Measurements from ENCODE around the gene HDLBP. TPM values are rescaled to one million over a fixed set of nuclear protein-coding genes. Genes with fewer than 3 reads are reported as not detected.
"Not testable (repeated sequence)": the region's sequence is repeated elsewhere in the genome, so short reads cannot be mapped to it uniquely, and the experiment has no call there.

Gene HDLBP
- total RNA-seq, 2 donors from 2014 or later: 272 to 283 TPM

- no peak overlapping the region for H3K4me3 Mint-ChIP-seq
- ATAC-seq (replicated peaks in 1 of 2) (no peak), DNase-seq (no peak)
- H3K27ac Mint-ChIP-seq: peak overlapping the region; percentile 33
- no peaks in the 10 kb centered on the region for H3K27me3 Mint-ChIP-seq (ENCODE audit: low read depth)
- H3K4me1 Mint-ChIP-seq (ENCODE audit: low read depth): peaks cover 52% of the 10 kb centered on the region
- H3K9me3 Mint-ChIP-seq: no peaks in the 10 kb centered on the region
- H3K36me3 Mint-ChIP-seq (ENCODE audit: insufficient read depth in 2 of 2): peaks cover 8 to 42% of the 10 kb centered on the region in 2 donors
Observed at GRCh38 chr2:241323778-241324177, 8.3 kb upstream of the HDLBP start.

- Mint-ChIP-seq H3K27ac (peak overlapping the region; percentile 82), H3K36me3 (ENCODE audit: insufficient read depth in 2 of 2) (peaks cover 6 to 48% of the 10 kb centered on the region in 2 donors), H3K27me3 (ENCODE audit: low read depth) (no peaks in the 10 kb centered on the region)
Observed at GRCh38 chr2:241321886-241322285, 6.4 kb upstream of the HDLBP start.

DNA sequence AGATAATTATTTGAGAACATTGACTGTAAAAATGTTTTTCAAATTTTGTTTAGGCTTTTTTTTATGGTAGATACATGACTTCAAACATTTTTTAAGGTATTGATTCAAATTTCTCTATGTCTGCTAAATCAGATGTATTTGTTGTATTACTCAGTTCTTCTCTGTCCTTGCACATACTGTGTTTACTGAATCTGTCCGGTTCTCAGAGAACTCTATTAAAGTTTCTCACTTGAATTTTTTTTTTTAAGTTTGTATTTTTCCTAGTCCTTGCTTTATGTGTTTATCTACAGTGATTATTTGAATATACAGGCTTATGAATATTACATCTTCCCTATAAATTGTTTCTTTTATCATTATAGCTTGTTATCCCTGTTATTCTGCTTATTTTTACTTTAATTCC is 5.6 kb upstream of the HDLBP start:
- peaks cover 73% of the 10 kb centered on the region for H3K4me1 Mint-ChIP-seq (ENCODE audit: low read depth)
- H3K36me3 Mint-ChIP-seq (ENCODE audit: insufficient read depth in 2 of 2): peaks cover 8 to 46% of the 10 kb centered on the region in 2 donors
- DNase-seq (no peak), ATAC-seq (replicated peaks in 1 of 2) (no peak)
- no peaks in the 10 kb centered on the region for H3K9me3 Mint-ChIP-seq
- H3K4me3 Mint-ChIP-seq: peak overlapping the region; percentile 11 to 70
- peak overlapping the region; percentile 82 for H3K27ac Mint-ChIP-seq
- no peaks in the 10 kb centered on the region for H3K27me3 Mint-ChIP-seq (ENCODE audit: low read depth)

More at GRCh38 chr2:241321886-241322285, 6.4 kb upstream of the HDLBP start:
- H3K9me3 Mint-ChIP-seq: no peaks in the 10 kb centered on the region
- DNase-seq: no peak
- H3K4me3 Mint-ChIP-seq: no peak overlapping the region
- peaks cover 71% of the 10 kb centered on the region for H3K4me1 Mint-ChIP-seq (ENCODE audit: low read depth)
- ATAC-seq (replicated peaks in 1 of 2): no peak

GRCh38 chr2:241320394-241320793 is 4.9 kb upstream of the HDLBP start:
- Mint-ChIP-seq H3K4me1 (ENCODE audit: low read depth) (peaks cover 73% of the 10 kb centered on the region), H3K36me3 (ENCODE audit: insufficient read depth in 2 of 2) (peaks cover 8 to 43% of the 10 kb centered on the region in 2 donors), H3K9me3 (no peaks in the 10 kb centered on the region), H3K27ac (peak overlapping the region; percentile 82), H3K4me3 (peak overlapping the region; percentile 7 to 70), H3K27me3 (ENCODE audit: low read depth) (no peaks in the 10 kb centered on the region)
- no peak for ATAC-seq (replicated peaks in 1 of 2)
- DNase-seq: no peak

DNA sequence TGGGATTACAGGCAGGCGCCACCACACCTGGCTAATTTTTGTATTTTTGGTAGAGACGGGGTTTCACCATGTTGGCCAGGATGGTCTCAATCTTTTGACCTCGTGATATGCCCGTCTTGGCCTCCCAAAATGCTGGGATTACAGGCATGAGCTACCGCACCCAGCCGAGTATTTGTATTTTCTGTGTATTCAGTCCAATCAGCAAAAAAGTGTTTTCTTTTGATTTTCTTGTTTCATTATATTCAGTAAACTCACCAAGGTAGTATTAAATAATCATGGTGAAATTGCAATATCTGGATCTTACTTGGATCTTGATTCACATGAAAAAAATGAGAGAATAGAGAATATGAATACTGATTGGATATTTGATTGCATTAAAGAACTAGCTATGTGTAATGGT is 3.4 kb upstream of the HDLBP start:
- peak overlapping the region; percentile 68 to 99 for H3K4me3 Mint-ChIP-seq
- peaks cover 70% of the 10 kb centered on the region for H3K4me1 Mint-ChIP-seq (ENCODE audit: low read depth)
- H3K9me3 Mint-ChIP-seq; DNase-seq; H3K27me3 Mint-ChIP-seq (ENCODE audit: low read depth); ATAC-seq (replicated peaks in 1 of 2): not testable (repeated sequence)
- peaks cover 6 to 32% of the 10 kb centered on the region in 2 donors for H3K36me3 Mint-ChIP-seq (ENCODE audit: insufficient read depth in 2 of 2)
- peak overlapping the region; percentile 31 for H3K27ac Mint-ChIP-seq

- Mint-ChIP-seq H3K4me1 (ENCODE audit: low read depth) (peaks cover 75% of the 10 kb centered on the region), H3K9me3 (no peaks in the 10 kb centered on the region), H3K27me3 (ENCODE audit: low read depth) (no peaks in the 10 kb centered on the region), H3K36me3 (ENCODE audit: insufficient read depth in 2 of 2) (peaks cover 5 to 31% of the 10 kb centered on the region in 2 donors), H3K4me3 (peak overlapping the region; percentile 90 to 99), H3K27ac (peak overlapping the region; percentile 83)
- no peak for ATAC-seq (replicated peaks in 1 of 2)
- no peak for DNase-seq
Observed at GRCh38 chr2:241317391-241317790, 1.9 kb upstream of the HDLBP start.

DNA sequence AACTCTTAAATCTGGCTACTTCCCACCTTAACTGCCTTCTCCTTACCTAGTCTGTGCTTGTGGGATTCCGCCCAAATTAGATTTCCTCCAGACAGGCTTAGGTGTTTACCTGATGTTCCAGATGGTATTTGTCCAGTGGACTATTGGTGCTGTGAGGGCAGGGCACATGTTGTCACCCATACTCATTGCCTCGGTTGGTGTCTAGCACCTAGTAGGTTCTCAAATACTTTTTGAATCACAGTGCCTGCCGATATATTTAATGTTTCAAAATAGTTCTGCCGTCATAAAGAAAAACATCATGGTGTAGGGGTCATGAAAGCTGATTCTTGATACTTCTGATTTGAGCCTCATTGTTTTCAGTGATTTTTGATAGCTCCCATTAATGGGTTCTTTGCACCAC is 1.4 kb upstream of the HDLBP start:
- Mint-ChIP-seq H3K4me3 (peak overlapping the region; percentile 90 to 99), H3K9me3 (no peaks in the 10 kb centered on the region), H3K27me3 (ENCODE audit: low read depth) (no peaks in the 10 kb centered on the region), H3K36me3 (ENCODE audit: insufficient read depth in 2 of 2) (peaks cover 5 to 31% of the 10 kb centered on the region in 2 donors), H3K4me1 (ENCODE audit: low read depth) (peaks cover 76% of the 10 kb centered on the region), H3K27ac (peak overlapping the region; percentile 83)
- DNase-seq: no peak
- no peak for ATAC-seq (replicated peaks in 1 of 2)

- Mint-ChIP-seq H3K27me3 (ENCODE audit: low read depth) (no peaks in the 10 kb centered on the region), H3K36me3 (ENCODE audit: insufficient read depth in 2 of 2) (peaks cover 5 to 25% of the 10 kb centered on the region in 2 donors), H3K27ac (peak within 1 kb of the TSS; percentile 96), H3K4me3 (peak within 1 kb of the TSS; percentile 90 to 99), H3K9me3 (no peaks in the 10 kb centered on the region), H3K4me1 (ENCODE audit: low read depth) (peaks cover 76% of the 10 kb centered on the region)
- ATAC-seq (replicated peaks in 1 of 2): peak; percentile 44 to 46
- peak in 1 of 2 donors; percentile 78 for DNase-seq
Observed at GRCh38 chr2:241315879-241316631, 583 bp upstream of the HDLBP start, which contains the start of gene SEPTIN2. TSS of gene SEPTIN2 (plus strand) at chr2:241315925. CDS start at chr2:241324233, 8,308 bp downstream.

- H3K9me3 Mint-ChIP-seq: no peaks in the 10 kb centered on the region
- H3K27me3 Mint-ChIP-seq (ENCODE audit: low read depth): no peaks in the 10 kb centered on the region
- peaks cover 76% of the 10 kb centered on the region for H3K4me1 Mint-ChIP-seq (ENCODE audit: low read depth)
- H3K4me3 Mint-ChIP-seq: peak overlapping the region; percentile 90 to 99
- H3K36me3 Mint-ChIP-seq (ENCODE audit: insufficient read depth in 2 of 2): peaks cover 3 to 17% of the 10 kb centered on the region in 2 donors
- no peak for DNase-seq
- ATAC-seq (replicated peaks in 1 of 2): no peak
- H3K27ac Mint-ChIP-seq: peak overlapping the region; percentile 47
Observed at GRCh38 chr2:241314226-241315092, 1.0 kb downstream of the HDLBP start.

DNA sequence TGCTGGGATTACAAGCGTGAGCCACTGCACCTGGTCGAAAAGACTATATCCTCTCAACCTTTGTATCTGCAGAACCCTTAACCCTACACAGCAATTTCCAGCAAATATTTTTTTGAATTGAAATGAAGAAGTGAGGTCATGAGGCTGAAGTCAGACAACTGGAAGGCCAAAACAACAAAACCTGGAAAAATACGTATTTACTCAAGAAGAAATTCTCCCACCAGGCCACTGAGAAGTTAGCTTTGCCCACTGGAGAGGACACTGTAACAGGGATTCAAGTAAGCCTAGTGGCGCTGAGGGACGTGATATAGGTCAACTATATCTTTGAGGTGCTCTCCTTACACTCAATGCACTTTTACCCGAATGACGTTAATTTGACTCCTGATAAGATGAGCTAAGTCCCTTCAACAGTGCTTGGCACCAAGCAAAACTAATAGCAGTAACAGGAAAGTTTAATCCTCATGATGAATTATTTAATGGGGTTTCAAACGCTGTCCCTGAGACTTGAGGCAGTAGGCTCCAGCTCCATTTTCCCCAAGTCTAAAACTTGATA is 1.9 kb downstream of the HDLBP start:
- no peak for ATAC-seq (replicated peaks in 1 of 2)

DNA sequence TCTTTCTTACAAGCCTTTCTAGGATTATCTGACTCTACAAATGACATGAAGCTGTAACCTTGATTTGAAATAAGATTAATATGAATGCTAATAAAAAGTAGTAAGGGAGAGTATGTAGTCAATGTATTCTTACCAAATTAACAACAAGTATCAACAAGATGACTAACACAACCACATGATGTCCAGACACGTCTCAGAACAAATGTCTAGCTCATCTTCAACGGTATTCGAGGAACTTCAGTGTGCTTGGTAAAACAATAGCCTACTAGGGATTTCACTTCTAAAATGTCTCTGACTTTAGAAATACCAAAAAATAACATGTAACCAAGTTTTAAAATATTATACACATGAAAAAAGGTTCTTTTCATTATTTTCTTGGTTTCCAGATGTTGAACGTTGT is 3.4 kb downstream of the HDLBP start:
- no peaks in the 10 kb centered on the region for H3K27me3 Mint-ChIP-seq (ENCODE audit: low read depth)
- no peaks in the 10 kb centered on the region for H3K9me3 Mint-ChIP-seq
- DNase-seq (no peak), ATAC-seq (replicated peaks in 1 of 2) (no peak)
- peaks cover 71% of the 10 kb centered on the region for H3K4me1 Mint-ChIP-seq (ENCODE audit: low read depth)
- H3K27ac Mint-ChIP-seq: peak overlapping the region; percentile 59
- peaks cover 3 to 10% of the 10 kb centered on the region in 2 donors for H3K36me3 Mint-ChIP-seq (ENCODE audit: insufficient read depth in 2 of 2)
- peak overlapping the region; percentile 23 to 36 for H3K4me3 Mint-ChIP-seq

More for the DNA sequence above, 1.9 kb downstream of the HDLBP start:
- peaks cover 76% of the 10 kb centered on the region for H3K4me1 Mint-ChIP-seq (ENCODE audit: low read depth)
- H3K27me3 Mint-ChIP-seq (ENCODE audit: low read depth): no peaks in the 10 kb centered on the region
- peaks cover 3 to 22% of the 10 kb centered on the region in 2 donors for H3K36me3 Mint-ChIP-seq (ENCODE audit: insufficient read depth in 2 of 2)
- peak overlapping the region; percentile 90 to 99 for H3K4me3 Mint-ChIP-seq
- DNase-seq: no peak
- peak overlapping the region; percentile 47 for H3K27ac Mint-ChIP-seq
- no peaks in the 10 kb centered on the region for H3K9me3 Mint-ChIP-seq

- DNase-seq: peak in 1 of 2 donors; percentile 13
- H3K4me3 Mint-ChIP-seq: peak overlapping the region; percentile 25 to 36
- H3K36me3 Mint-ChIP-seq (ENCODE audit: insufficient read depth in 2 of 2): peaks cover 0 to 6% of the 10 kb centered on the region in 2 donors
- no peaks in the 10 kb centered on the region for H3K9me3 Mint-ChIP-seq
- H3K27me3 Mint-ChIP-seq (ENCODE audit: low read depth): no peaks in the 10 kb centered on the region
- peaks cover 66% of the 10 kb centered on the region for H3K4me1 Mint-ChIP-seq (ENCODE audit: low read depth)
- no peak for ATAC-seq (replicated peaks in 1 of 2)
- peak overlapping the region; percentile 41 for H3K27ac Mint-ChIP-seq
Observed at GRCh38 chr2:241310917-241311566, 4.4 kb downstream of the HDLBP start.
